HG03025 (cell line): ENCODE results near the gene ERCC5.

Experiments used
- ATAC-seq: cut with Tn5 transposase; IDR thresholded peaks from one replicate; pipeline ENCODE4 v1.9.1; 2021; ENCODE audit warnings: mild to moderate bottlenecking, moderate library complexity; ENCODE audit not compliant: unreplicated experiment, low FRiP score

Gene ERCC5

GRCh38 chr13:102914339-102914930 lies 68.6 kb downstream of the ERCC5 start:
- no peak for ATAC-seq

- ATAC-seq: no peak
These were observed 69.6 kb downstream of the ERCC5 start for GRCh38 chr13:102915393-102915930.

GRCh38 chr13:102917019-102917418 lies 71.2 kb downstream of the ERCC5 start:
- no peak for ATAC-seq

- ATAC-seq: no peak
These were observed 76.4 kb downstream of the ERCC5 start for GRCh38 chr13:102922184-102922583.
